Measurements from ENCODE around the gene OR4D10. TPM values are rescaled to one million over a fixed set of nuclear protein-coding genes. Genes with fewer than 3 reads are reported as not detected.

Gene OR4D10
- total RNA-seq, 1 experiment from 2014 or later = not detected

GRCh38 chr11:59425131-59425530 lies 48.0 kb upstream of the OR4D10 start:
- H3K4me3 ChIP-seq (replicated peaks in 1 of 2; ENCODE audit: low read depth in 1 of 2, low read length in 2 of 2) = no peak overlapping the region
- H4K20me1 ChIP-seq (ENCODE audit: insufficient read depth) = no peaks in the 10 kb centered on the region
- DNase-seq (ENCODE audit: low read depth, low spot score) (no peak), ATAC-seq (no peak)
- BruUV-seq (replicated peaks) = no TSS peak
- H3K27ac ChIP-seq (ENCODE audit: low read depth, low read length) = no peak overlapping the region
- no peaks in the 10 kb centered on the region for H3K27me3 ChIP-seq (ENCODE audit: insufficient read depth, low read length)
- no peak overlapping the region for H2AFZ ChIP-seq (ENCODE audit: low read depth, low read length, poor library complexity, severe bottlenecking)
- H3K4me2 ChIP-seq (ENCODE audit: low read length) = no peak overlapping the region
- no peak for TF ChIP-seq CTCF (IDR thresholded peaks at IDR 0.05 in 2 of 3, conservative IDR thresholded peaks at IDR 0.05 in 1 of 3; ENCODE audit: borderline replicate concordance in 1 of 3, insufficient read depth in 1 of 3, low read depth in 2 of 3, low read length in 2 of 3)
- no peak for TF ChIP-seq SRF (IDR thresholded peaks at IDR 0.05; ENCODE audit: low read depth)
- no peak for TF ChIP-seq SP1 (IDR thresholded peaks at IDR 0.05; ENCODE audit: low read depth)
- TF ChIP-seq SIN3A (IDR thresholded peaks at IDR 0.05; ENCODE audit: low read depth) = no peak
- no peak for TF ChIP-seq EZH2 (IDR thresholded peaks at IDR 0.05)
- TF ChIP-seq, protein P1, sequence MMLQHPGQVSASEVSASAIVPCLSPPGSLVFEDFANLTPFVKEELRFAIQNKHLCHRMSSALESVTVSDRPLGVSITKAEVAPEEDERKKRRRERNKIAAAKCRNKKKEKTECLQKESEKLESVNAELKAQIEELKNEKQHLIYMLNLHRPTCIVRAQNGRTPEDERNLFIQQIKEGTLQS (IDR thresholded peaks at IDR 0.05) = no peak
- TF ChIP-seq JUND (IDR thresholded peaks at IDR 0.05) = no peak
- TF ChIP-seq, protein P2, sequence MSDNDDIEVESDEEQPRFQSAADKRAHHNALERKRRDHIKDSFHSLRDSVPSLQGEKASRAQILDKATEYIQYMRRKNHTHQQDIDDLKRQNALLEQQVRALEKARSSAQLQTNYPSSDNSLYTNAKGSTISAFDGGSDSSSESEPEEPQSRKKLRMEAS (IDR thresholded peaks at IDR 0.05) = no peak
- TF ChIP-seq CBX3 (IDR thresholded peaks at IDR 0.05; ENCODE audit: low read depth) = no peak
- no peak for TF ChIP-seq TCF7L2 (IDR thresholded peaks at IDR 0.05; ENCODE audit: borderline replicate concordance, extremely low read depth, insufficient read depth, insufficient read length)
- no peak for TF ChIP-seq EGR1 (IDR thresholded peaks at IDR 0.05; ENCODE audit: low read depth)
- TF ChIP-seq, protein P3, sequence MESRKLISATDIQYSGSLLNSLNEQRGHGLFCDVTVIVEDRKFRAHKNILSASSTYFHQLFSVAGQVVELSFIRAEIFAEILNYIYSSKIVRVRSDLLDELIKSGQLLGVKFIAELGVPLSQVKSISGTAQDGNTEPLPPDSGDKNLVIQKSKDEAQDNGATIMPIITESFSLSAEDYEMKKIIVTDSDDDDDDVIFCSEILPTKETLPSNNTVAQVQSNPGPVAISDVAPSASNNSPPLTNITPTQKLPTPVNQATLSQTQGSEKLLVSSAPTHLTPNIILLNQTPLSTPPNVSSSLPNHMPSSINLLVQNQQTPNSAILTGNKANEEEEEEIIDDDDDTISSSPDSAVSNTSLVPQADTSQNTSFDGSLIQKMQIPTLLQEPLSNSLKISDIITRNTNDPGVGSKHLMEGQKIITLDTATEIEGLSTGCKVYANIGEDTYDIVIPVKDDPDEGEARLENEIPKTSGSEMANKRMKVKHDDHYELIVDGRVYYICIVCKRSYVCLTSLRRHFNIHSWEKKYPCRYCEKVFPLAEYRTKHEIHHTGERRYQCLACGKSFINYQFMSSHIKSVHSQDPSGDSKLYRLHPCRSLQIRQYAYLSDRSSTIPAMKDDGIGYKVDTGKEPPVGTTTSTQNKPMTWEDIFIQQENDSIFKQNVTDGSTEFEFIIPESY (IDR thresholded peaks at IDR 0.05; ENCODE audit: extremely low read depth, insufficient replicate concordance, low read length) = no peak
- TF ChIP-seq RAD21 (IDR thresholded peaks at IDR 0.05; ENCODE audit: low read depth) = no peak
- TF ChIP-seq REST (IDR thresholded peaks at IDR 0.05; ENCODE audit: low read depth) = no peak
- no peak for TF ChIP-seq ZFX (IDR thresholded peaks at IDR 0.05)
- no peak for TF ChIP-seq ZNF274 (IDR thresholded peaks at IDR 0.05; ENCODE audit: low read depth, low read length)
- TF ChIP-seq POLR2A (IDR thresholded peaks at IDR 0.05; ENCODE audit: borderline replicate concordance, extremely low read depth, insufficient read depth, insufficient read length) = no peak
- TF ChIP-seq POLR2AphosphoS5 (IDR thresholded peaks at IDR 0.05; ENCODE audit: low read depth, low read length) = no peak
- intact Hi-C loops (cut with micrococcal nuclease) = no loop called here
- H3K9me3 ChIP-seq (ENCODE audit: control insufficient read depth in 1 of 2, insufficient read depth in 1 of 2, low read depth in 1 of 2, low read length in 2 of 2) = no peaks in the 10 kb centered on the region
- H3K9ac ChIP-seq (ENCODE audit: low read length) = no peak overlapping the region
- no peaks in the 10 kb centered on the region for H3K79me2 ChIP-seq (ENCODE audit: insufficient read depth, low read length)
- no peaks in the 10 kb centered on the region for H3K4me1 ChIP-seq (ENCODE audit: control insufficient read depth in 1 of 2, insufficient read depth in 2 of 2, low read length in 2 of 2)
- no peaks in the 10 kb centered on the region for H3K36me3 ChIP-seq (ENCODE audit: control insufficient read depth in 1 of 2, insufficient read depth in 2 of 2, low read length in 2 of 2)
- ChIA-PET RAD21 (ENCODE audit: low non-redundant PET in 1 of 2, low total read pairs in 2 of 2, uncharacterized antibody in 2 of 2, unreplicated experiment in 2 of 2) (no interaction called here), CTCF (interaction anchor here (1.3 kb wide), 1 partner anchor 254 kb away, joined by 3 read pairs; no protein-coding TSS in a partner anchor), POLR2A (no interaction called here)
- H3K9me2 ChIP-seq (ENCODE audit: insufficient read depth) = no peaks in the 10 kb centered on the region
